Activated naive CD4-positive, alpha-beta T cell treated with anti-CD3 and anti-CD28 coated beads, Interleukin-2, amount 10 ng/mL, durations not matched to agents 7 days and 5 days (primary cell): ENCODE measurements around the gene ATP5PO.
"Not testable (repeated sequence)": the region's sequence is repeated elsewhere in the genome, so short reads cannot be mapped to it uniquely, and the experiment has no call there.

ENCODE experiments used
- CTCF ChIA-PET: fragments of 350-600 bp; sonication (Branson Sonifier 250); formaldehyde crosslinking; loops from one replicate; lab custom pipeline; 2021; ENCODE audit warnings: antibody characterized with exemption; lab: Charles Lee
- DNase-seq: peaks from one replicate; pipeline ENCODE4 v3.0.0-alpha.2; 2020
- H3K27ac Mint-ChIP-seq: one replicate; pipeline ENCODE4 v1.8.0; 2021; ENCODE audit warnings: mild to moderate bottlenecking, moderate library complexity, mixed read lengths
- H3K27me3 Mint-ChIP-seq: one replicate; pipeline ENCODE4 v1.8.0; 2021; ENCODE audit warnings: mild to moderate bottlenecking, mixed read lengths
- H3K36me3 Mint-ChIP-seq: one replicate; pipeline ENCODE4 v1.8.0; 2021; ENCODE audit warnings: mixed read lengths
- H3K4me1 Mint-ChIP-seq: one replicate; pipeline ENCODE4 v1.8.0; 2021; ENCODE audit warnings: mixed read lengths
- H3K4me3 Mint-ChIP-seq: one replicate; pipeline ENCODE4 v1.8.0; 2021; ENCODE audit warnings: mild to moderate bottlenecking, moderate library complexity, mixed read lengths
- H3K9me3 Mint-ChIP-seq: one replicate; pipeline ENCODE4 v1.8.0; 2021; ENCODE audit warnings: mixed read lengths

Gene ATP5PO

DNA sequence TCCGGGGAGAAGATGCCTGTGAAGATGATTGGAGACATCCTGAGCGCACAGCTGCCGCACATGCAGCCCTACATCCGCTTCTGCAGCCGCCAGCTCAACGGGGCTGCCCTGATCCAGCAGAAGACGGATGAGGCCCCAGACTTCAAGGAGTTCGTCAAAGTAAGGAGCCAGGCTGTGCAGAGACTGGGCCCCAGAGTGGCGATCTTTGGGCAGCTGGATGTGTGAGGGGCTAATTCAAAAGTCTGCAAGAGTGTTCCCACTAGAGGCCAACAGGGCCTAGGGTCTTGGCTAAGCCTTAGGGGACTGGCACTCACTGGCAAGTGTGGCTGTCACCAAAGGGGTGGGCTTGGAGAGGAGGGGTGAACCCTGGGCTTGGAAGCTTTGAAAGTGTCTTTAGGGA lies 50.4 kb downstream of the ATP5PO start:
- no peaks in the 10 kb centered on the region for H3K9me3 Mint-ChIP-seq
- H3K4me3 Mint-ChIP-seq: no peak overlapping the region
- no peaks in the 10 kb centered on the region for H3K36me3 Mint-ChIP-seq
- no peaks in the 10 kb centered on the region for H3K4me1 Mint-ChIP-seq
- peaks cover 20% of the 10 kb centered on the region for H3K27me3 Mint-ChIP-seq
- CTCF ChIA-PET: no interaction called here
- no peak for DNase-seq
- no peak overlapping the region for H3K27ac Mint-ChIP-seq

DNA sequence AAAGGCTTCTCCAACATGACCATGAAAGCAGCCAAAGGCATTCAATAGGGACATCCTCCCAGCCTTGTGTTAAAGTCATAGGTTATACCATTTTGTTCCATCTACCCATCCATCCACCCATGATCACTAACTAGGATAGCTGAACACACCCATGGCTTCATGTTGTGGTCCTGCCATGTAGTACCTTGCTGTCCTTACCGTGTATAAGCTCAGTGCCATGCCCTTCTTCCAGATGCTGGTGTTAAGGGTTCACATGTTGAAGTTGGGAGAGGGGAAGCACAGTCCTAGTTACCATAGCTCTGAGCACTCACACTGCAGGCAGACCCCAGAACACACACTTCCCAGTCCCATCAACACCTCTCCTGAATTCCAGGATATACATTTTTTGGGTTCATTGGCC lies 51.5 kb downstream of the ATP5PO start:
- H3K27me3 Mint-ChIP-seq: peaks cover 20% of the 10 kb centered on the region
- CTCF ChIA-PET: no interaction called here
- H3K9me3 Mint-ChIP-seq: no peaks in the 10 kb centered on the region
- no peaks in the 10 kb centered on the region for H3K4me1 Mint-ChIP-seq
- no peak overlapping the region for H3K27ac Mint-ChIP-seq
- no peak for DNase-seq
- no peak overlapping the region for H3K4me3 Mint-ChIP-seq
- no peaks in the 10 kb centered on the region for H3K36me3 Mint-ChIP-seq

DNA sequence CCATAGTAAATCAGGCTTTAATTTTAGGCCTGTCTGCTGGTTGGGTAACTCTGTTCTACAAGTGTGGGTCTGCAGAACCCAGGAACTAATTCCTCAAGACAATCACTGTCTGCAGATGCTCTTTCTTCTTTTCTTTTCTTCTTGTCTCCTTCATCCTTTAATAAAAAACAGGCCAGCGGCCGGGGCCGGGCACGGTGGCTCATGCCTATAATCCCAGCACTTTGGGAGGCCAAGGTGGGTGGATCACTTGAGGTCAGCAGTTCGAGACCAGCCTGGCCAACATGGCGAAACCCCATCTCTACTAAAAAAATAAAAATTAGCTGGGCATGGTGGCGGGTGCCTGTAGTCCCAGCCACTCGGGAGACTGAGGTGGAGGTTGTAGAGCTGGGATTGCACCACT lies 52.4 kb downstream of the ATP5PO start:
- H3K27ac Mint-ChIP-seq, H3K36me3 Mint-ChIP-seq, DNase-seq, CTCF ChIA-PET, H3K4me1 Mint-ChIP-seq, H3K4me3 Mint-ChIP-seq, H3K9me3 Mint-ChIP-seq: not testable (repeated sequence)
- peaks cover 20% of the 10 kb centered on the region for H3K27me3 Mint-ChIP-seq

DNA sequence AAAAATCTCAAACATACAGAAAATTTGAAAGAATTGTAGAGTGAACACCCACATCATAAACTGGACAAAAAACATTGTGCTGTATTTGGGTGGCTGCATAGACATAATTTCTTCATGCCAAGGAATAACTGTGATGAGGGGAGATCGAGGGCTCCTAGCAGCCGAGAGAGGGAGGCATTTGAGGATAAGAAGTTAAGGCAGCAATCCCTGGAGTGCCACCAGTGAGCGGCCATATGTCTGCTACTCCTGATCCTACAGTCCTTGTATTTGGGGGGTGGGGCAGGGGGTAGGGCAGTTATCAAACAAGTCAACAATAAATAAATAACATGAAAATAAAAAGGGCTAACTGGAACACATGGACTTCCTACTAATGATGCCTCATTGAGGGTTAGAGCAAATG lies 54.5 kb downstream of the ATP5PO start:
- no peaks in the 10 kb centered on the region for H3K4me1 Mint-ChIP-seq
- H3K4me3 Mint-ChIP-seq: no peak overlapping the region
- CTCF ChIA-PET: no interaction called here
- no peak for DNase-seq
- H3K27me3 Mint-ChIP-seq: peaks cover 14% of the 10 kb centered on the region
- H3K27ac Mint-ChIP-seq: no peak overlapping the region
- no peaks in the 10 kb centered on the region for H3K9me3 Mint-ChIP-seq
- no peaks in the 10 kb centered on the region for H3K36me3 Mint-ChIP-seq

DNA sequence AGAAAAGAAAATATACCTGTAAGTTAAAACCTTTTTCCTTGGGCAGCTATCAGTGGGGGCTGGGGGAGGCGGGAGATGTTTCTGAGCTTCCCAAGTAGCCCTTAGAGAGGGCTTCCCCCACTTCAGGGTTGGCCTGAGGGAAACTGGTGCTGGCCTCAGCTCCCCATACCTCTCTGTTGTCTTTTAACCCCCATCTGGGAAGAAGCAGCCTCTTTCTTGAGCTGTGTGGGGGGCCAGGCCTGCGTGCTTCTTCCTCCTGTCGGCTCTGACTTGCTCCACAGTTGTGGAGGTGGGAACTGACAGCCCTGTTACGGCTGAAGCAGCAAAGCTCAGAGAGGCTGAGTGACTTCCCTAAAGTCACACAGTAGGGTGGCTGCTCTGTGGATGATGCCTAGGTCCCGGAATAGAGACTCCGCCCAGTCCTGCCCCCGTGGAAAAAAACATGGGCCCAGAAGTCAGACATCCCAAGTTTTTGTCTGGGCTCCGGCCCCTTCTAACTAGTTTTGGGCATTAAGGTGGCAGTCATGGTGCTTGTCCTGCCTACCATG lies 55.2 kb downstream of the ATP5PO start:
- Mint-ChIP-seq H3K27me3 (peaks cover 7% of the 10 kb centered on the region), H3K4me3 (no peak overlapping the region), H3K9me3 (no peaks in the 10 kb centered on the region), H3K36me3 (no peaks in the 10 kb centered on the region), H3K4me1 (no peaks in the 10 kb centered on the region), H3K27ac (no peak overlapping the region)
- CTCF ChIA-PET: no interaction called here
- DNase-seq: no peak

DNA sequence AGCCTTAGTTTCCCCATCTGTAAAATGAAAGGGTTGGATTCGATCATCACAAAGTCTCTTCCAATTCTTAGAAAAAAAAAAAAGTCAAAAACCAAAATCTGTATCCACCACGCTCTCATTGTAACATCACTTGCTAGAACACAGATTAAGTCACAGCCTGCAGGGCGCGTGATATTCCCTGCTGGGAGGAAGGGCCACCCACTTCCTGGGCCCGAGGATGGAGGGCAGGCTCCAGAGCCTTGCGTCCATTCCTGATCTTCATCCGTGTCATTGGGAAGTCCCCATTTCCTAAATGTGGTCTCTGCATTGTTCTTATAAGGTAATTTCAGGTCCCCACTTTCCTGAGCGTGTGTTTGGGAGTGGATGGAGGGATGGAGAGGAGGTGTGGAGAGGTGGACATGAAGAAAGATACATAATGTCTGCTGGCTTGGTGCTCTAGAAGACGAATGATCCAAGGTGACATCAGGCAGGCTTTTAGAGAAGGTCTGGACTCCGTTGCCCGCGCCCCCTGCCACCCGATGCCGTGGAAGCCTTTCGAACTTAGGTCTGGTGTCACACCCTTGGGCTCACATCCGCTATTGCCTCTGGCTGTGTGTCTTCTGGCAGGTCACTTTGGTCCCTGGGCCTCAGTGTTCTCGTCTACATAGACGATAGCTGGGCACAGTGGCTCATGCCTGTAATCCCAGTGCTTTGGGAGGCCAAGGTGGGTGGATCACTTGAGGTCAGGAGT lies 56.1 kb downstream of the ATP5PO start:
- Mint-ChIP-seq H3K36me3 (no peaks in the 10 kb centered on the region), H3K27me3 (peaks cover 2% of the 10 kb centered on the region), H3K4me1 (no peaks in the 10 kb centered on the region), H3K27ac (no peak overlapping the region), H3K4me3 (no peak overlapping the region), H3K9me3 (no peaks in the 10 kb centered on the region)
- DNase-seq: no peak
- CTCF ChIA-PET: no interaction called here

DNA sequence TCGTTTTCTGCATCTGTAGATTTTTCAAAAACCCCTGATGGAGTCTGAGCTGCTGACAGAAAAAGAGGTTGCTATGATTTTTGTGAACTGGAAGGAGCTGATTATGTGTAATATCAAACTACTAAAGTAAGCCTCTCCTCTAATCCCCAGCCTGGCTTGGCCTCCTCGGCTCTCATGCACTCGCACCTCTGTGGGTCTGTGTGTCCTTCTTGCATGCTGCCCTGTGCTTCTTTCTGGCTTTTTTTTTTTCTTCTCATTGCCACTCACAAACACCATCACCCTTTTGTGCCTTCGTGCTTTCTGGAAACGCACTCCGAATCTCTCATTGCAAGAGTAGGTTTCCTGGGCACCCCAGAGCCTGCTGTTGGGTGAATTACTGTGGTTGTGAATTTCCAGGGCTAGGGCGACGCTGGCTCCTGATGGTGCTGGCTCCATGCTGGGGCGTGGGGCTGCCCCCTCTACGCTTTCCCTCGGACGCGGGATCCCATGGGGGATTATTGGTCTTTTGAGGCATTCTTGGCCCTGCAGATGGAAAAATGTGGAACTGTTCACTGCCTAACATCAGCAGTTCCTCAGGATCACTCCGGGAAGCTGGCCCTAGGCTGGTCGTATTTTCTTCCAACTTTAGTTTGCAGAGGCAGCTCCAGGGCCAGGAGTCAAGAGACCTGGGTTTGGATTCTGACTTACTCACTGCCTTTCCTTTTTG lies 56.8 kb downstream of the ATP5PO start:
- DNase-seq: no peak
- CTCF ChIA-PET: no interaction called here
- no peaks in the 10 kb centered on the region for H3K36me3 Mint-ChIP-seq
- no peaks in the 10 kb centered on the region for H3K9me3 Mint-ChIP-seq
- peaks cover 6% of the 10 kb centered on the region for H3K27me3 Mint-ChIP-seq
- no peak overlapping the region for H3K27ac Mint-ChIP-seq
- H3K4me3 Mint-ChIP-seq: no peak overlapping the region
- no peaks in the 10 kb centered on the region for H3K4me1 Mint-ChIP-seq

DNA sequence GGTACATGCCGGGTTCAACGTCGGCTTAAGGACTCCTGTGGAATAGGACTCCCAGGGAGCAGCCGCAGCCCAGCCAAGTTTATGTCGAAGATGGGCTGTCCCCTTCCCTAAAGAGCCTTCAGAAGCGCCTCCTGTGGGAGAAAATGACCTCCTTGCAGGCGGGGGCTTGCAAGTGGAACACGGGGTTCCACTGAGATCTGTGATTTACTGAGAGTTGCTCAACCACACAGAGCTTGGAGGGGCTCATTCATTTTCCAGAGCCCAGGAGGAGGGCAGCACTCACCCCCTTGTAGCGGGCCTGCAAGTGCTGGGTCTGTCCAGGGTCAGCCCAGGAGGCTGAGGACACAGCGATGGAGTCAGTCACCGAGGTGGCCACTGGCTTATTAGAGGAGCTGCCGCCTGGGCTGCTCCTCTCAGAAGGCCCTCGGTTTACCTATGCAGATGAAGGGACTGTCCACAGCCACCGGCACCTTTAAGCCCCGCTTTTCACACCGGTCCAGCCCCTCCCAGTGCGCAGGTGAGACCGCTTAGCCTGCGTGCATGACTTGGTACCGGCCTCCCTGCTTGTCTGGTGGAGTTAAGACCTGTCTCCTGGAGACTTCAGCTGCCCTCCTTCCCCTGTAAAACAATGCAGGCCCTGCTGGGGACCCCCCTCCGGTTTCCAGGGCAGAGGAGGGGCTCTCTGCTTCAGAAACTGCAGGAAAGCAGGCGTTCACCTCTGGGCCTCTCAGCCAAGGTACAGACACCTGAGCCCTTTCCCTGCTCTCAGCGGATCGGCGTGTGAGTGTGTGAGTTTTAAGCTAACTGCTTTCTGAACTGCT lies 57.5 kb downstream of the ATP5PO start:
- no peak overlapping the region for H3K27ac Mint-ChIP-seq
- CTCF ChIA-PET: no interaction called here
- no peak for DNase-seq
- H3K9me3 Mint-ChIP-seq: no peaks in the 10 kb centered on the region
- no peak overlapping the region for H3K4me3 Mint-ChIP-seq
- H3K36me3 Mint-ChIP-seq: no peaks in the 10 kb centered on the region
- no peaks in the 10 kb centered on the region for H3K4me1 Mint-ChIP-seq
- peaks cover 6% of the 10 kb centered on the region for H3K27me3 Mint-ChIP-seq

DNA sequence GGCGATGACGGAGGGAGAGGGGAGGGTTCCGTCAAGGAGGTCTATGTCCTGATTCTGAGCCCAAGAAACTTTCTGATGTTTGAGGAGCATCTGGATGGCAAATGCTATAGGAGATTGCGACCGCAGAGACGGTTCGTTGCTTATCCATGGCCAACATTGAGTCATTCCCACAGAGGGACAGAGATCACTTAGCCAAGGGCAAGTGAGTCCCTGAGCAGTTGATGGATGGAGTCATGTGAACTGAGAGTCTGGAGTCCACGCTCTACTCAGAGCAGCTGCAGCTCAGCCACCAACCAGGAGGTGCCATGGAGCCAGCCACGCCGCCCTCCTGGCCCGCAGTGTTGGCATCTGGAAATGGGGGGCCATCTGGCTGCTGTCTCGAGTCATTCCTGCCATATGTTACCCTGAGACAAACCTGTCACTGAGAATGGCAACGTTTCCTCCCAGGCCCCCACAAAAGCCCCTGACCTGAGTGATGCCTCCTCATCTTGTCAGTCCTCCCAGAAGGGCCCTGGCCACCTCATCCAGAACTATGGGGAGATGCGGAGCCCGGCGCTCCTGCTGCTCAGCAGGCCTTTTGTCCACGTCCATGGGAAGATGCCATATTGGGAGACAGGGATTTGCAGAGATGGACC lies 58.6 kb downstream of the ATP5PO start:
- DNase-seq: no peak
- Mint-ChIP-seq H3K9me3 (no peaks in the 10 kb centered on the region), H3K4me1 (no peaks in the 10 kb centered on the region), H3K27ac (no peak overlapping the region), H3K4me3 (no peak overlapping the region), H3K27me3 (peaks cover 6% of the 10 kb centered on the region), H3K36me3 (no peaks in the 10 kb centered on the region)
- CTCF ChIA-PET: no interaction called here

DNA sequence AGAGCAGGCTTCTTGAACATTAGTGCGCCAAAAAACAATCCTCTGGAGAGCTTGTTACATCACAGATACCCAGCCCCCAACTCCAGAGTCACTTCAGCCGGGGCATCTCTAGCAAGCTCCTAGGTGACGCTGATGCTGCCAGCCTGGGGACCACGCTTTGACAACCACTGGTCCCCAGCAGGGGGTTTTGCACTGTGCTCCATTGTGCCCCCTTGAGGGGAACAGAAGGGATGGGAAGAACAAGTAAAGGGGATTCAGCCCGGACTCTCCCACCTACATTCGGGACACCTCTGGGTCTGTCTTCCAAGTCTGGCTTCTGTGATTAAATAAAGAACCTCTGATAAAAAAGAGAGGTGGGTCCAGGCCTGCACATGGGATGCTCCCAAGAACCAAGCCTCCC lies 60.4 kb downstream of the ATP5PO start:
- H3K4me3 Mint-ChIP-seq: no peak overlapping the region
- H3K27me3 Mint-ChIP-seq: peaks cover 6% of the 10 kb centered on the region
- CTCF ChIA-PET: no interaction called here
- no peaks in the 10 kb centered on the region for H3K4me1 Mint-ChIP-seq
- DNase-seq: no peak
- H3K9me3 Mint-ChIP-seq: no peaks in the 10 kb centered on the region
- H3K27ac Mint-ChIP-seq: no peak overlapping the region
- H3K36me3 Mint-ChIP-seq: no peaks in the 10 kb centered on the region

DNA sequence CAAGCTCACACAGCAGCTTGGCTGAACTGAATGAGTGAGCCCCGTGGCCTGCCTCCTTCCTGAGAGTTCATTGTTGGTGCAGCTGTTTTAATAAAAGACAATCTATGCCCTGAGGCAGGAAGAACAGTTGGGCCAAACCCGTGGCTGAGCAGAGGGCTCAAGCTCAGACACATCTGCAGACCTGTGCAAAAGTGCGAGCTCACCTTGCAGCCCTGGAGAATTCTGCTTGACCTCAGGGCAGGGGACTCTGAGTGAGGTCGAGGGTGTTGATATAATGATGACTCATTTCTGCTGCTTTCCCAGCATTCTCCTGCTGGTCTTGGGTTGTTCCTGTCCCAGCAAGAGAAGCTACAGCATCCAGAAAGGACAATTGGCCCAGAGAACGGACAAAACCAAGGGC lies 61.0 kb downstream of the ATP5PO start:
- CTCF ChIA-PET: interaction anchor here (0.6 kb wide), 1 partner anchor 773 kb away, joined by 3 read pairs; no protein-coding TSS in a partner anchor
- Mint-ChIP-seq H3K27ac (no peak overlapping the region), H3K4me3 (no peak overlapping the region), H3K9me3 (no peaks in the 10 kb centered on the region), H3K27me3 (peaks cover 6% of the 10 kb centered on the region), H3K36me3 (no peaks in the 10 kb centered on the region), H3K4me1 (no peaks in the 10 kb centered on the region)
- no peak for DNase-seq
